NB4 (cell line): Measurements from ENCODE around the gene DCTD.

Experiments used
- MYC ChIP-seq: IDR thresholded peaks from 2 replicates; pipeline ENCODE4 v1.6.1; 2011; ENCODE audit warnings: low read depth, low read length
- POLR2A ChIP-seq: IDR thresholded peaks from 2 replicates; pipeline ENCODE4 v1.6.1; 2011; ENCODE audit warnings: mild to moderate bottlenecking; ENCODE audit not compliant: insufficient read length; ENCODE audit errors: extremely low read depth
- TF ChIP-seq, protein P1 (sequence below): IDR thresholded peaks from one replicate; pipeline ENCODE4 v1.5.1; 2012; ENCODE audit warnings: low read depth, low read length
- TF ChIP-seq, protein P2 (sequence below): IDR thresholded peaks from 2 replicates; pipeline ENCODE4 v1.6.1; 2011; ENCODE audit warnings: low read depth, low read length

DNA sequence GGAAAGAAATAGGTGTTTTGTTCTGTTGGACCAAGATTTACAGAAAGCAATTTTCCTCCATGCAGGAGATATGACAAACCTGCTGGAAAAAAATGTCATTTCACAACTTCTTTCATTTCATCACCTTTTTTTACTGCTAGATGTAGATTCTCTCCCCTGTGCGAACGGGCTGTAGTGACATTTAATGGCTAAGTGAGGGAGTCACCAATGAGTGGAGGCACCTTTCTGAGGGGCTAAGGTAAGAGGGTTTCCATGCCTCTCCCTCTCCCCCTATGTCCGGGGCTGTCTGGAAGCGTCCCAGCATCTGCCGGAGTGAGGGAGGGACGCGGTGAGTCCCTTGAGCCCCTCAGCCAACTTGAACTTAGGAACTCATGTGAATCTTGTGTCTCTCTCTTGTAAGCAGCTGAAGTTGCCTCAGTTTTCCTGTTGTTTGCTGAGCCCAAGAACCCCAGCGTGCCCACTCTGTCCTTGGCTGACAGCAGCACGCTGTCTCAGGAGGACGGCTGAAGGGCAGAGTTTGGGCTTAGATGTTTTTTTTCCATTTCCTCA lies 42.3 kb downstream of the DCTD start:
- no peak for TF ChIP-seq POLR2A
- TF ChIP-seq, protein P1, sequence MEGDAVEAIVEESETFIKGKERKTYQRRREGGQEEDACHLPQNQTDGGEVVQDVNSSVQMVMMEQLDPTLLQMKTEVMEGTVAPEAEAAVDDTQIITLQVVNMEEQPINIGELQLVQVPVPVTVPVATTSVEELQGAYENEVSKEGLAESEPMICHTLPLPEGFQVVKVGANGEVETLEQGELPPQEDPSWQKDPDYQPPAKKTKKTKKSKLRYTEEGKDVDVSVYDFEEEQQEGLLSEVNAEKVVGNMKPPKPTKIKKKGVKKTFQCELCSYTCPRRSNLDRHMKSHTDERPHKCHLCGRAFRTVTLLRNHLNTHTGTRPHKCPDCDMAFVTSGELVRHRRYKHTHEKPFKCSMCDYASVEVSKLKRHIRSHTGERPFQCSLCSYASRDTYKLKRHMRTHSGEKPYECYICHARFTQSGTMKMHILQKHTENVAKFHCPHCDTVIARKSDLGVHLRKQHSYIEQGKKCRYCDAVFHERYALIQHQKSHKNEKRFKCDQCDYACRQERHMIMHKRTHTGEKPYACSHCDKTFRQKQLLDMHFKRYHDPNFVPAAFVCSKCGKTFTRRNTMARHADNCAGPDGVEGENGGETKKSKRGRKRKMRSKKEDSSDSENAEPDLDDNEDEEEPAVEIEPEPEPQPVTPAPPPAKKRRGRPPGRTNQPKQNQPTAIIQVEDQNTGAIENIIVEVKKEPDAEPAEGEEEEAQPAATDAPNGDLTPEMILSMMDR, result no peak
- TF ChIP-seq, protein P2, sequence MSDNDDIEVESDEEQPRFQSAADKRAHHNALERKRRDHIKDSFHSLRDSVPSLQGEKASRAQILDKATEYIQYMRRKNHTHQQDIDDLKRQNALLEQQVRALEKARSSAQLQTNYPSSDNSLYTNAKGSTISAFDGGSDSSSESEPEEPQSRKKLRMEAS, result no peak
- no peak for TF ChIP-seq MYC
